Psoas muscle (tissue), 8 donors: ENCODE data around the gene TIGAR. TPM values are rescaled to one million over a fixed set of nuclear protein-coding genes. Genes with fewer than 3 reads are reported as not detected.

ENCODE experiments used
- ATAC-seq, 4 donors: fragments of 200-7000 bp; cut with Tn5 transposase; one replicate each; pipeline ENCODE4 v1.9.1; 2020; ENCODE audit warnings: moderate library complexity in 3 of 4, mild to moderate bottlenecking in 2 of 4
- DNase-seq, 2 donors: peaks; one replicate each; pipeline ENCODE4 v3.0.0-alpha.2; 2020
- H3K27ac ChIP-seq: fragments of 200-600 bp; one replicate; pipeline ENCODE4 v1.8.0; 2022
- H3K27me3 ChIP-seq, 3 donors: fragments of 200-600 bp in 1 of 3; one replicate each; pipeline versions ENCODE4 v1.6.1 to v1.8.0; 2013 to 2022; ENCODE audit warnings: low read length in 2 of 3, mild to moderate bottlenecking in 2 of 3, moderate library complexity in 1 of 3; ENCODE audit not compliant: insufficient read depth in 3 of 3
- H3K36me3 ChIP-seq, 2 donors: fragments of 200-600 bp in 1 of 2; one replicate each; pipeline versions ENCODE4 v1.6.1 to v1.8.0; 2013 to 2022; ENCODE audit warnings: low read depth in 1 of 2, mild to moderate bottlenecking in 1 of 2, moderate library complexity in 1 of 2; ENCODE audit not compliant: insufficient read depth in 1 of 2
- H3K4me1 ChIP-seq: fragments of 200-600 bp; one replicate; pipeline ENCODE4 v1.8.0; 2022
- H3K4me3 ChIP-seq: fragments of 200-600 bp; one replicate; pipeline ENCODE4 v1.8.0; 2022; ENCODE audit warnings: mild to moderate bottlenecking
- H3K9me3 ChIP-seq: fragments of 200-600 bp; one replicate; pipeline ENCODE4 v1.8.0; 2022
- WGBS, 3 donors: extraction: QIAGEN DNeasy Blood & Tissue Kit; methylation state at CpG; one replicate each; pipeline versions ENCODE4 v1.1.6 to v1.1.7; 2013; 5-methylcytosine and 5-hydroxymethylcytosine counted together
- intact Hi-C, 2 donors: fragments of 100-400 bp; cut with DNase I; formaldehyde crosslinking; loops; one replicate each; pipeline versions ENCODE4 v1.11.0 to v1.14.2; 2022
- polyA plus RNA-seq, 3 donors: library from polyadenylated mRNA; stranded (reverse); fragments of 200-250 nt; gene quantifications; one replicate each; pipeline ENCODE4 v1.2.3, GENCODE V29; 2013
- total RNA-seq, 4 donors: library from RNA; stranded (reverse); fragmentation: NEBNext Ultra II Directional in 2 of 4; extraction: Animal tissue kit (Norgen Biotek cat#: 25700) in 2 of 4; gene quantifications; one replicate each; pipeline versions ENCODE4 v1.2.1 to v1.2.4, GENCODE V29; 2021 to 2023
- TF ChIP-seq, protein P1 (sequence below): fragments of 200-600 bp; IDR thresholded peaks from one replicate; pipeline ENCODE4 v1.8.0; 2022; ENCODE audit warnings: antibody characterized with exemption
- donor health status: healthy with polysubstance abuse.
- donor health status: DM: no; HTN: no; CAD: no; lungs with moderate emphysema.
- donor health status: Bipolar disorder and iron deficiency.
- donor health status: healthy.
- donor health status: DM: yes; HTN: yes; CAD: no.
- donor health status: DM: no; HTN: no; CAD: no.
- donor health status: DM: no; HTN: no; CAD: no.
- donor health status: DM: yes; HTN: yes; CAD: no.

TIGAR gene
- total and polyA plus RNA-seq, 7 donors: 6.3 to 20.0 (median 11.8) TPM

DNA sequence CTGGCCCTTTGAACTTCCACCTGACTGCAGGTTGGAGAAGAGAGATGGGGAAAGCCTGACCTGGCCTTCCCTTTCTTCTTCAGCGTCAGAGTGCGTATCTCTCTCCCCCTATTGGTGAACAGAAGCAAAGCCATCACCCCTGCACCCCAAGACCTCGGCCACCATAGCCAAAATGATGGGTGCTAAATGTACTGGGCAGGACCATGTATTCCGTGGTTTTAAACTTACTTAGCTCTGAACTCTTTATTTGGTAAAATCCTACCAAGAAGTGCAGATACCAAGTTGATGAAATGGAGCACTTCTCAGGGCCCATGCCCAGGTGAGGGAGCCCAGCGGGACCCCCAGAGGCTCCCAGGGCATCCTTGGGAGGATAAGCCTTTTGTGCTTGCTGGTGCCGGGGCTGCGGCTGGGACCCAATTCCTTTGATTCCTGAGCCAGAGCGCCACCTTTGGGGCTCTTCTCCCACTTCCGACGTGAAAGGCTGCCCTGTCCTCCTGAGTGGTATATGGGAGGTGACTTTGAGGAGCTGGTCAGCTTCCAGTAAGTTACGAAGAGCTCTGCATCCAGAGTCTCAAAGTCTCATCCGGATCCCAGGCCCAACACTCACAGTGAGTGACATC, 38.0 kb upstream of the TIGAR start:
- WGBS, 3 donors: 67 to 84% (median 69%) methylated on average over 12 of the region's 12 CpGs
- Histone ChIP-seq H3K4me3 (no peak overlapping the region), H3K4me1 (peaks cover 11% of the 10 kb centered on the region), H3K27ac (no peak overlapping the region), H3K27me3 (peaks cover 0 to 7% (median 5%) of the 10 kb centered on the region in 3 donors), H3K9me3 (no peaks in the 10 kb centered on the region), H3K36me3 (peaks cover 0 to 10% of the 10 kb centered on the region in 2 donors)
- intact Hi-C loops: no loop called here
- ATAC-seq: no peak
- no peak for DNase-seq
- TF ChIP-seq, protein P1, sequence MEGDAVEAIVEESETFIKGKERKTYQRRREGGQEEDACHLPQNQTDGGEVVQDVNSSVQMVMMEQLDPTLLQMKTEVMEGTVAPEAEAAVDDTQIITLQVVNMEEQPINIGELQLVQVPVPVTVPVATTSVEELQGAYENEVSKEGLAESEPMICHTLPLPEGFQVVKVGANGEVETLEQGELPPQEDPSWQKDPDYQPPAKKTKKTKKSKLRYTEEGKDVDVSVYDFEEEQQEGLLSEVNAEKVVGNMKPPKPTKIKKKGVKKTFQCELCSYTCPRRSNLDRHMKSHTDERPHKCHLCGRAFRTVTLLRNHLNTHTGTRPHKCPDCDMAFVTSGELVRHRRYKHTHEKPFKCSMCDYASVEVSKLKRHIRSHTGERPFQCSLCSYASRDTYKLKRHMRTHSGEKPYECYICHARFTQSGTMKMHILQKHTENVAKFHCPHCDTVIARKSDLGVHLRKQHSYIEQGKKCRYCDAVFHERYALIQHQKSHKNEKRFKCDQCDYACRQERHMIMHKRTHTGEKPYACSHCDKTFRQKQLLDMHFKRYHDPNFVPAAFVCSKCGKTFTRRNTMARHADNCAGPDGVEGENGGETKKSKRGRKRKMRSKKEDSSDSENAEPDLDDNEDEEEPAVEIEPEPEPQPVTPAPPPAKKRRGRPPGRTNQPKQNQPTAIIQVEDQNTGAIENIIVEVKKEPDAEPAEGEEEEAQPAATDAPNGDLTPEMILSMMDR: no peak

DNA sequence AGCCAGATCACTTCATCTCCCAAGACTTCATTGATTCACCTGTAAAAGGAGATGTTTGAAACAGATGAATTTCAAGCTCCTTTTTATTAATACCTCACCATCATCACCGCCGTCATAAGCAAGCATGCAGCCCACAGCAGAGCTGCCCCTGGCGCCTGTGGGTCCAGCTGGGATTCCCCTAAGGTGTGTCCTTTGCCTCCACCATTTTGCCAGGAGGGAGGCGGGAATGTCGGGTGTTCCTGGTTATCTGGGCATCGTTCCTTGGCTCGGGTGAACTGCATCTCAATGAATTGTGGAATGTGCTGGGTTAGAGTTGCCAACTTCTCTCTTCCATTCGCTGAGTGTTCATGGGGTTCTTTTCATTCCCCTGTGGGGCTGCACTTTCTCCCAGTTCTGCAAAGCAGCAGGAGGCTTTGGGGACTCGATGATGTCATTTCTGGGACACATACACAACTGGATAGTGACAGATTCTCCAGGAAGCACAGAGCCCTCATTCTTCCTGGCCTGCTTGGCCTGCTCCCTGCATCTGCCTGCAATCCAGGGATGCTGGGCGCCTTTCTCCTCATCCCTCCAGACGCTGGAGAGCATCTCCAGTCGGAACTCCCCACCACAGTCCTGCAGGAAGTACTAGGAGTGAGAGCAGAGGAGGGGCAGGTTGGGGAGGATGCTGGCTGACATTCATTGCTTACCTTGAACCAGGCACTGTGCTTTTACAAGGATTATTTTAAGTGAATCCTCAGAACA, 37.3 kb upstream of the TIGAR start:
- ATAC-seq (no peak), DNase-seq (no peak)
- H3K36me3 ChIP-seq: peaks cover 0 to 10% of the 10 kb centered on the region in 2 donors
- no peaks in the 10 kb centered on the region for H3K9me3 ChIP-seq
- no peak overlapping the region for H3K4me3 ChIP-seq
- TF ChIP-seq, protein P1: no peak
- peaks cover 0 to 7% (median 5%) of the 10 kb centered on the region in 3 donors for H3K27me3 ChIP-seq
- H3K27ac ChIP-seq: no peak overlapping the region
- 56 to 66% (median 59%) methylated on average over 12 of the region's 12 CpGs for WGBS, 3 donors
- intact Hi-C loops: no loop called here
- H3K4me1 ChIP-seq: peaks cover 6% of the 10 kb centered on the region

DNA sequence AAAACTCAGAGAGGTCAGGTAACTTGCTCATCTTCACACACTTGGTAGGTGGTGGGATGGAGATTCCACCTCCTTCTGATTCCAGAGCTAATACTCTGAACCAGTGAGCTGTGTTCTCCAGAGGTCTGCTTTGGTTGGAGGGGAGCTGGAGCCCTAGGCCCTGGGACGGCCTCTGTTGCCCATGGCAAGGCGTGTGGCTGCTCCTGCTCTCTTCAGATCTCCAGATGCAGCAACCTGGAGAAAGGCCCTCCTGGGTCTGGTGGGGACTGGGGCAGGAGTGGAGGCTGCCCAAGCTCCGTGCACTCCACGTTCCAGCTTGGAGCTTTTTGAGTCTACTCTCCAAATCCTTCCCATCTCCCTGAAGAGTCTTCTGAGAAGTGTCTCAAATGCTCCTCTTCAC, 36.7 kb upstream of the TIGAR start:
- DNase-seq (no peak), ATAC-seq (no peak)
- Histone ChIP-seq H3K27ac (no peak overlapping the region), H3K4me1 (peaks cover 2% of the 10 kb centered on the region), H3K27me3 (peaks cover 0 to 7% (median 5%) of the 10 kb centered on the region in 3 donors), H3K36me3 (peaks cover 0 to 10% of the 10 kb centered on the region in 2 donors), H3K9me3 (no peaks in the 10 kb centered on the region), H3K4me3 (no peak overlapping the region)
- intact Hi-C loops: no loop called here
- WGBS, 3 donors: 74 to 89% (median 84%) methylated on average over 4 of the region's 4 CpGs
- TF ChIP-seq, protein P1: no peak

DNA sequence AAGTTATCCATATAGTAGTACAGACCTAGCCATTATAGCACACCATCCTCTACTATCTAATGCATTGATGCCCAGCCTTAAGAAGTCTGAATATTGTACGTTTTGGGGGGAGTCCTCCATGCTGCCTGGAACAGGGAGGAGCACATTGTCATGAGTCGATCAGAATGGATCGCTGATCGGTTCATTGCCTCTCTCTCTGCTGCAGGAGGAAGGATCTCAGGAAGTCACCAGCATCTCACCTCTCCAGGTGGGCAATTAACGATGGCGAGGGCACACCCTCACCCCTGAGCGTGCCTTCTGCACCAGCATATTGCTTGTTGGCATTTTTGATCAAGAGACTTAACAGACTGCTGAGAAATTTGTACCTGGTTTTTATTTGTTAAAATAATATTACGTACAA, 35.9 kb upstream of the TIGAR start:
- H3K27me3 ChIP-seq: peaks cover 0 to 6% (median 5%) of the 10 kb centered on the region in 3 donors
- DNase-seq: no peak
- H3K4me3 ChIP-seq: no peak overlapping the region
- ATAC-seq: no peak
- TF ChIP-seq, protein P1: no peak
- peaks cover 0 to 10% of the 10 kb centered on the region in 2 donors for H3K36me3 ChIP-seq
- H3K27ac ChIP-seq: no peak overlapping the region
- 75 to 83% (median 77%) methylated on average over 8 of the region's 8 CpGs for WGBS, 3 donors
- H3K4me1 ChIP-seq: peaks cover 2% of the 10 kb centered on the region
- intact Hi-C loops: no loop called here
- H3K9me3 ChIP-seq: no peaks in the 10 kb centered on the region
